GM23338 (cell line): Measurements from ENCODE around the gene NIN. TPM values are rescaled to one million over a fixed set of nuclear protein-coding genes. Genes with fewer than 3 reads are reported as not detected.

Experiments
- polyA plus RNA-seq: library from polyadenylated mRNA; unstranded; fragments of >200 nt; fragmentation: Nextera tagmentation; extraction: Ambion mirVana; gene quantifications from 2 replicates; pipeline ENCODE4 v1.2.1, GENCODE V29; 2016
- small RNA-seq: library from RNA; depleted of rRNA; stranded (forward); fragments of <200 nt; gene quantifications from one replicate; pipeline ENCODE3, GENCODE V24; 2014; ENCODE audit warnings: low replicate concordance
- total RNA-seq: library from RNA; depleted of rRNA; stranded (reverse); fragments of >200 nt; shearing (Covaris generic); gene quantifications from 2 replicates; pipeline ENCODE4 v1.2.3, GENCODE V29; 2014; rRNA removed

Gene NIN
- total and polyA plus RNA-seq, 2 experiments from 2014 or later, result 7.4 to 17.4 TPM

Small RNA genes within 50 kb of the gene (small RNA-seq; reads per million reads assigned to genes)
- not detected for gene RF00593

Other genes with a start within 250 kb of the NIN start
- gene SAV1, start 162.9 kb downstream of the NIN start, total RNA-seq, result 82.2 and 82.8 TPM in 2 replicates
- 72.7 and 74.2 TPM in 2 replicates for gene SAV1, start 162.9 kb downstream of the NIN start, polyA plus RNA-seq
- gene ABHD12B, start 40.9 kb upstream of the NIN start, total RNA-seq, result 9.0 and 13.4 TPM in 2 replicates
- 52.8 and 56.9 TPM in 2 replicates for gene ABHD12B, start 40.9 kb upstream of the NIN start, polyA plus RNA-seq
- 77.0 and 93.8 TPM in 2 replicates for gene PYGL, start 113.3 kb upstream of the NIN start, total RNA-seq
- 50.9 and 57.6 TPM in 2 replicates for gene PYGL, start 113.3 kb upstream of the NIN start, polyA plus RNA-seq